GM18870 (cell line): Measurements from ENCODE around the gene SPATA31E1.
"Not testable (repeated sequence)": the region's sequence is repeated elsewhere in the genome, so short reads cannot be mapped to it uniquely, and the experiment has no call there.

Experiments
- ATAC-seq: cut with Tn5 transposase; IDR thresholded peaks from one replicate; pipeline ENCODE4 v1.9.1; 2021; ENCODE audit warnings: moderate library complexity; ENCODE audit not compliant: unreplicated experiment

SPATA31E1 gene

GRCh38 chr9:87884578-87885459 lies 2.1 kb downstream of the SPATA31E1 start:
- ATAC-seq: no peak

- no peak for ATAC-seq
Measured at GRCh38 chr9:87885484-87886189, 3.0 kb downstream of the SPATA31E1 start.

- ATAC-seq: no peak
Measured at GRCh38 chr9:87886210-87886932, 3.7 kb downstream of the SPATA31E1 start.

- no peak for ATAC-seq
Measured at GRCh38 chr9:87886933-87887505, 4.3 kb downstream of the SPATA31E1 start.

- ATAC-seq: no peak
Measured at GRCh38 chr9:87887661-87888480, 5.2 kb downstream of the SPATA31E1 start.

- ATAC-seq: no peak
Measured at GRCh38 chr9:87888501-87888900, 5.8 kb downstream of the SPATA31E1 start.

- ATAC-seq: no peak
Measured at GRCh38 chr9:87889065-87889881, 6.6 kb downstream of the SPATA31E1 start.

- ATAC-seq: no peak
Measured at GRCh38 chr9:87889882-87890252, 7.2 kb downstream of the SPATA31E1 start.

GRCh38 chr9:87890837-87891236 lies 8.2 kb downstream of the SPATA31E1 start:
- no peak for ATAC-seq

- no peak for ATAC-seq
Measured at GRCh38 chr9:87891754-87892153, 9.1 kb downstream of the SPATA31E1 start.

- ATAC-seq: no peak
Measured at GRCh38 chr9:87892956-87893355, 10.3 kb downstream of the SPATA31E1 start.

GRCh38 chr9:87894998-87895625 lies 12.4 kb downstream of the SPATA31E1 start:
- no peak for ATAC-seq

GRCh38 chr9:87896891-87897290 lies 14.2 kb downstream of the SPATA31E1 start:
- ATAC-seq: no peak

- ATAC-seq: no peak
Measured at GRCh38 chr9:87898151-87898550, 15.5 kb downstream of the SPATA31E1 start.

GRCh38 chr9:87902371-87902770 lies 19.7 kb downstream of the SPATA31E1 start:
- not testable (repeated sequence) for ATAC-seq

GRCh38 chr9:87909310-87910041 lies 26.8 kb downstream of the SPATA31E1 start:
- no peak for ATAC-seq

- no peak for ATAC-seq
Measured at GRCh38 chr9:87910821-87911220, 28.1 kb downstream of the SPATA31E1 start.

GRCh38 chr9:87917662-87918061 lies 35.0 kb downstream of the SPATA31E1 start, which contains the start of gene SPATA31C1:
SPATA31C1 (plus strand) TSS chr9:87917962.
- ATAC-seq: not testable (repeated sequence)
